ENCODE results near the gene ARAP1. TPM values are rescaled to one million over a fixed set of nuclear protein-coding genes. Genes with fewer than 3 reads are reported as not detected.
A peak's percentile ranks its signal among the peaks of the same experiment; 100 is the strongest.

Gene ARAP1
- total and polyA plus RNA-seq, 2 donors, result 36.4 to 92.2 TPM

DNA sequence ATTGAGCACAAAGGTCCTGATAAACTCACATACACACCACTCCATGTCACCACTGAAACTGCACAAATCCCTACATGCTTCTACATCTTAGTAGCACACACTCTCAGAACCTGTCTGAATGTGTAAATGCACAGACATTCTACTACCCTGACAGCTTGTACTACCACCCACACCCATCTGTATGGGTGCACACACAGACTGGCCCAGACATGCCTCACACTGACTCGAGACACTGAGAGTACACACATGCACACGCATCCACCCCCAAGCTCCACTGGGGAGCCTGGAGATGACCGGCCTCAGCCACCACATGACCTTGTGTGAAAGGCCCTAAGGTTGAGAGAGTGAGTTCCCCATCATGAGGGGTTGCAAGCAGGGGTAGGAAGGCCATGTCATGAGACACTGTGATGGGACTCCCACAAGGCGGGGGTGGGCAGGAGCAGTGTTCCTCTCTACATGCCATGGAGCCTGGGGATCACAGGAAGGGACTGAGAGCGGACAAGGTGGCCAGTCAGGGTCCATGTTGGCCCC, 28.1 kb downstream of the ARAP1 start:
- DNase-seq (ENCODE audit: low read depth in 6 of 9, low spot score in 9 of 9), result no peak
- Histone ChIP-seq H3K4me3 (ENCODE audit: low read length in 2 of 2) (no peak overlapping the region), H3K4me1 (ENCODE audit: control insufficient read depth in 2 of 2, insufficient read depth in 2 of 2, low read length in 2 of 2) (peaks cover 26 to 45% of the 10 kb centered on the region in 2 donors), H3K27me3 (ENCODE audit: control insufficient read depth in 2 of 2, insufficient read depth in 1 of 2, low read length in 1 of 2) (no peaks in the 10 kb centered on the region), H3K27ac (ENCODE audit: low read depth in 1 of 2, low read length in 1 of 2) (no peak overlapping the region), H3K9me3 (ENCODE audit: control insufficient read depth in 2 of 2, insufficient read depth in 1 of 2, low read length in 1 of 2) (no peaks in the 10 kb centered on the region), H3K36me3 (ENCODE audit: control insufficient read depth in 2 of 2, insufficient read depth in 2 of 2, low read length in 1 of 2) (peaks cover 7 to 24% of the 10 kb centered on the region in 2 donors)
- 97% methylated on average over 5 of the region's 5 CpGs for WGBS

DNA sequence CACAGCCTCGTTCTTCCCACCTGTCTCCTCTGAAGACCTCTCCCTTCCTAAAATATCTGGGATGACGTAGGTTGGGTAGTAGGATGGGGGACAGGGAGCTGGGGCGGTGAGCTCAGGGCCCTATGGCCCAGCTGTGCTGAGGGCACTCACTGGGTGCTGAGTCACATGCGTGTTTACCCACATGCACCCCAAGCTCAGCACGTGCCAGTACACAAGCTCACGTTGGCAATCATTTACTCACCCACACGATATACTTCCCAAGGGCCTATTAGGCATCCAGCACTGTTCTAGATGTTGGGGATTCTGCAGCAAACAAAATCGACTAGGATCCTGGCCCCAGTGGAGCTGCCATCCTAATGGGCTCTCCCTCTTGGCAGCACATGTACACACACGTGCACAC, 28.7 kb downstream of the ARAP1 start:
- Histone ChIP-seq H3K27ac (ENCODE audit: low read depth in 1 of 2, low read length in 1 of 2) (no peak overlapping the region), H3K4me1 (ENCODE audit: control insufficient read depth in 2 of 2, insufficient read depth in 2 of 2, low read length in 2 of 2) (peaks cover 26 to 47% of the 10 kb centered on the region in 2 donors)
- DNase-seq (ENCODE audit: low read depth in 6 of 9, low spot score in 9 of 9), result no peak

DNA sequence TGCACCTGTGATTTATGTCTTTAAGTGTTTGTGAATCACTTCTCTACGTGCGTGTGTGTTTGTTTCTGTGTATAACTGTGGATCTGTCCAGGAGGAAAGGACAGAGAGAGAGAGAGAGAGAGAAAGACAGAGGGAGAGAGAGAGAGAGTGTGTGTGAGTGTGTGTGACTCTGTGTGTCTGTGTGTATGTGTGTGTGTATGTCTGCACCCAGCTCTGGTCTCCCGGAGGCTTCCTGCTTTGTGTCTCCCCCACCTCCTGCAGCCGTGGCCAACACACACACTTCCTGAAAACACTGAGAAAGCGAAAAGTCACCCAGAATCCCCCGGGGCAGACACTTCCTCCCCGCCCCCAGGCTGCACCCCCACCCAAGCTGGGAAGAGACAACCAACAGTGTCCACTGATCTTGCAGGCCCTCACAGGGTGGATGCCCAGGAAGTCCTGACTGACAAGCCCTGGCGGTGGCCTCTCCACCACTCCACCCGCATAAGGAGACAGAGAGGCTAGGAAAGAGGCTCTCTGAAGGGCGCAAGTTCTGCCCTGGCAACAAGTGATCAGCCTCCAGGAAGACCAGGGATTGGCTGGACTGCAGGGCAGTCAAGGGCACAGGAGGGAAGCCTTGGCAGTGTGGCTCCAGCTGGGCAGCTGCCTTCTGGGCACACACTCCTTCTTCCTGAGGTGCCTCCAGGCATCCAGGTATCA, 30.0 kb downstream of the ARAP1 start:
- Histone ChIP-seq H3K4me3 (ENCODE audit: low read length in 2 of 2) (peak overlapping the region; percentile 67 to 83), H3K9me3 (ENCODE audit: control insufficient read depth in 2 of 2, insufficient read depth in 1 of 2, low read length in 1 of 2) (no peaks in the 10 kb centered on the region), H3K4me1 (ENCODE audit: control insufficient read depth in 2 of 2, insufficient read depth in 2 of 2, low read length in 2 of 2) (peaks cover 26 to 50% of the 10 kb centered on the region in 2 donors), H3K27ac (ENCODE audit: low read depth in 1 of 2, low read length in 1 of 2) (peak overlapping the region; percentile 95 to 97), H3K36me3 (ENCODE audit: control insufficient read depth in 2 of 2, insufficient read depth in 2 of 2, low read length in 1 of 2) (peaks cover 19 to 36% of the 10 kb centered on the region in 2 donors), H3K27me3 (ENCODE audit: control insufficient read depth in 2 of 2, insufficient read depth in 1 of 2, low read length in 1 of 2) (no peaks in the 10 kb centered on the region)
- DNase-seq (ENCODE audit: low read depth in 6 of 9, low spot score in 9 of 9), result peak; percentile 80 to 96 (median 90)
- 0% methylated on average over 10 of the region's 10 CpGs for WGBS

More for the DNA sequence above, 28.7 kb downstream of the ARAP1 start:
- H3K27me3 ChIP-seq (ENCODE audit: control insufficient read depth in 2 of 2, insufficient read depth in 1 of 2, low read length in 1 of 2), result no peaks in the 10 kb centered on the region
- H3K9me3 ChIP-seq (ENCODE audit: control insufficient read depth in 2 of 2, insufficient read depth in 1 of 2, low read length in 1 of 2), result no peaks in the 10 kb centered on the region
- 95% methylated on average over 9 of the region's 9 CpGs for WGBS
- H3K36me3 ChIP-seq (ENCODE audit: control insufficient read depth in 2 of 2, insufficient read depth in 2 of 2, low read length in 1 of 2), result peaks cover 12 to 29% of the 10 kb centered on the region in 2 donors
- H3K4me3 ChIP-seq (ENCODE audit: low read length in 2 of 2), result no peak overlapping the region

DNA sequence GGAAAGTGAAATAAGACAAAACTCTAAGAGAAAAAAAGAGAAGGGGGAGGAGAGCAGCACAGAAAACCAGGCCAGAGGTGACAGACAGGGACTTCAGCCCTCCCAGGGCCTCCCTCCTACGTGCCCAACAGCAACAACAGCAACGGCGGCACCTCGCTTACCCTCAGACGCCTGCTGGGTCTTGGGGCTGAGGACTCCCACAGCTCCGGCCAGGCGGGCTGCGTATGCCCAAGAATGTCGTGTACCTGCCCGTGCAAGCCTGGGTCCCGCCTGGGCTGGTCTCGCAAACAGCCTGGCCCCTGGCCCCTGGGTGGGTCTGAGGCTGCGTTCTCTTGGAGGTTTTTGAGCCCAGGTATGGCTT, 30.5 kb downstream of the ARAP1 start:
- 6% methylated on average over 13 of the region's 13 CpGs for WGBS
- peak overlapping the region; percentile 95 to 97 for H3K27ac ChIP-seq (ENCODE audit: low read depth in 1 of 2, low read length in 1 of 2)
- H3K4me3 ChIP-seq (ENCODE audit: low read length in 2 of 2), result peak overlapping the region; percentile 67 to 83
- H3K4me1 ChIP-seq (ENCODE audit: control insufficient read depth in 2 of 2, insufficient read depth in 2 of 2, low read length in 2 of 2), result peaks cover 26 to 50% of the 10 kb centered on the region in 2 donors
- H3K9me3 ChIP-seq (ENCODE audit: control insufficient read depth in 2 of 2, insufficient read depth in 1 of 2, low read length in 1 of 2), result no peaks in the 10 kb centered on the region
- H3K36me3 ChIP-seq (ENCODE audit: control insufficient read depth in 2 of 2, insufficient read depth in 2 of 2, low read length in 1 of 2), result peaks cover 23 to 39% of the 10 kb centered on the region in 2 donors
- H3K27me3 ChIP-seq (ENCODE audit: control insufficient read depth in 2 of 2, insufficient read depth in 1 of 2, low read length in 1 of 2), result no peaks in the 10 kb centered on the region
- DNase-seq (ENCODE audit: low read depth in 6 of 9, low spot score in 9 of 9), result peak in 3 of 9 donors; percentile 32 to 40 (median 34)

- Histone ChIP-seq H3K36me3 (ENCODE audit: control insufficient read depth in 2 of 2, insufficient read depth in 2 of 2, low read length in 1 of 2) (peaks cover 23 to 37% of the 10 kb centered on the region in 2 donors), H3K27me3 (ENCODE audit: control insufficient read depth in 2 of 2, insufficient read depth in 1 of 2, low read length in 1 of 2) (no peaks in the 10 kb centered on the region), H3K4me1 (ENCODE audit: control insufficient read depth in 2 of 2, insufficient read depth in 2 of 2, low read length in 2 of 2) (peaks cover 26 to 54% of the 10 kb centered on the region in 2 donors), H3K27ac (ENCODE audit: low read depth in 1 of 2, low read length in 1 of 2) (peak overlapping the region; percentile 95 to 97), H3K4me3 (ENCODE audit: low read length in 2 of 2) (peak overlapping the region; percentile 67 to 83), H3K9me3 (ENCODE audit: control insufficient read depth in 2 of 2, insufficient read depth in 1 of 2, low read length in 1 of 2) (no peaks in the 10 kb centered on the region)
- WGBS, result 27% methylated on average over 3 of the region's 3 CpGs
- DNase-seq (ENCODE audit: low read depth in 6 of 9, low spot score in 9 of 9), result no peak
These were observed 30.9 kb downstream of the ARAP1 start for GRCh38 chr11:72721276-72721675.

GRCh38 chr11:72720784-72721183, 31.4 kb downstream of the ARAP1 start:
- no peak overlapping the region for H3K27ac ChIP-seq (ENCODE audit: low read depth in 1 of 2, low read length in 1 of 2)
- H3K4me1 ChIP-seq (ENCODE audit: control insufficient read depth in 2 of 2, insufficient read depth in 2 of 2, low read length in 2 of 2), result peaks cover 26 to 55% of the 10 kb centered on the region in 2 donors
- peaks cover 19 to 33% of the 10 kb centered on the region in 2 donors for H3K36me3 ChIP-seq (ENCODE audit: control insufficient read depth in 2 of 2, insufficient read depth in 2 of 2, low read length in 1 of 2)
- H3K4me3 ChIP-seq (ENCODE audit: low read length in 2 of 2), result peak overlapping the region; percentile 67 to 83
- 96% methylated on average over 4 of the region's 4 CpGs for WGBS
- no peaks in the 10 kb centered on the region for H3K9me3 ChIP-seq (ENCODE audit: control insufficient read depth in 2 of 2, insufficient read depth in 1 of 2, low read length in 1 of 2)
- no peaks in the 10 kb centered on the region for H3K27me3 ChIP-seq (ENCODE audit: control insufficient read depth in 2 of 2, insufficient read depth in 1 of 2, low read length in 1 of 2)
- no peak for DNase-seq (ENCODE audit: low read depth in 6 of 9, low spot score in 9 of 9)

- Histone ChIP-seq H3K4me3 (ENCODE audit: low read length in 2 of 2) (peak overlapping the region in 1 of 2 donors; percentile 83), H3K4me1 (ENCODE audit: control insufficient read depth in 2 of 2, insufficient read depth in 2 of 2, low read length in 2 of 2) (peaks cover 25 to 47% of the 10 kb centered on the region in 2 donors), H3K27me3 (ENCODE audit: control insufficient read depth in 2 of 2, insufficient read depth in 1 of 2, low read length in 1 of 2) (no peaks in the 10 kb centered on the region), H3K27ac (ENCODE audit: low read depth in 1 of 2, low read length in 1 of 2) (no peak overlapping the region), H3K36me3 (ENCODE audit: control insufficient read depth in 2 of 2, insufficient read depth in 2 of 2, low read length in 1 of 2) (peaks cover 19 to 36% of the 10 kb centered on the region in 2 donors), H3K9me3 (ENCODE audit: control insufficient read depth in 2 of 2, insufficient read depth in 1 of 2, low read length in 1 of 2) (no peaks in the 10 kb centered on the region)
- WGBS, result 76% methylated on average over 3 of the region's 3 CpGs
- DNase-seq (ENCODE audit: low read depth in 6 of 9, low spot score in 9 of 9), result no peak
These were observed 32.2 kb downstream of the ARAP1 start for GRCh38 chr11:72720047-72720446.

DNA sequence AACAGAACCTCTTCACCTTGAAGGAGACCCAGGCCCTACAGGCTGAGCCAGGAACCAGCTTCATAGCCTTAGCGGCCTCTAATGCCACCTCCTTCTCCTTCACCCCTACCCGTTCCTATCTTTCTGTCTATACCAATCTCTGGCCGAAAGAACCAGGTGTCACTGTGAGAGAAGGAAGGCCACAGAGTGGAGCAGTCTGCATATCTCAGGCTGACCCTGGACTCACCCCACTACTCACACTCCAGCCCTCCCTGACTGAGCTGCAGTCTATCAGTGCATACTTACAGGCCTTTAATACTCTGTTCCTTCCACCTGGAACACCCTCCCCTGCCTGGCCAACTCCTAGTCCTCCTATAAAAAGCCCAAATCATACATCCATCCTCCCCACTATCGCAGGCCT, 32.7 kb downstream of the ARAP1 start:
- no peak for DNase-seq (ENCODE audit: low read depth in 6 of 9, low spot score in 9 of 9)
- peaks cover 24 to 46% of the 10 kb centered on the region in 2 donors for H3K4me1 ChIP-seq (ENCODE audit: control insufficient read depth in 2 of 2, insufficient read depth in 2 of 2, low read length in 2 of 2)
- WGBS, result 96% methylated on average over 4 of the region's 4 CpGs
- H3K36me3 ChIP-seq (ENCODE audit: control insufficient read depth in 2 of 2, insufficient read depth in 2 of 2, low read length in 1 of 2), result peaks cover 20 to 40% of the 10 kb centered on the region in 2 donors
- H3K4me3 ChIP-seq (ENCODE audit: low read length in 2 of 2), result no peak overlapping the region
- H3K27me3 ChIP-seq (ENCODE audit: control insufficient read depth in 2 of 2, insufficient read depth in 1 of 2, low read length in 1 of 2), result no peaks in the 10 kb centered on the region
- H3K27ac ChIP-seq (ENCODE audit: low read depth in 1 of 2, low read length in 1 of 2), result no peak overlapping the region
- no peaks in the 10 kb centered on the region for H3K9me3 ChIP-seq (ENCODE audit: control insufficient read depth in 2 of 2, insufficient read depth in 1 of 2, low read length in 1 of 2)

- Histone ChIP-seq H3K36me3 (ENCODE audit: control insufficient read depth in 2 of 2, insufficient read depth in 2 of 2, low read length in 1 of 2) (peaks cover 24 to 42% of the 10 kb centered on the region in 2 donors), H3K4me3 (ENCODE audit: low read length in 2 of 2) (no peak overlapping the region), H3K27me3 (ENCODE audit: control insufficient read depth in 2 of 2, insufficient read depth in 1 of 2, low read length in 1 of 2) (no peaks in the 10 kb centered on the region), H3K9me3 (ENCODE audit: control insufficient read depth in 2 of 2, insufficient read depth in 1 of 2, low read length in 1 of 2) (no peaks in the 10 kb centered on the region), H3K4me1 (ENCODE audit: control insufficient read depth in 2 of 2, insufficient read depth in 2 of 2, low read length in 2 of 2) (peaks cover 24 to 46% of the 10 kb centered on the region in 2 donors), H3K27ac (ENCODE audit: low read depth in 1 of 2, low read length in 1 of 2) (no peak overlapping the region)
- no peak for DNase-seq (ENCODE audit: low read depth in 6 of 9, low spot score in 9 of 9)
- WGBS, result 87% methylated on average over 2 of the region's 2 CpGs
These were observed 33.1 kb downstream of the ARAP1 start for GRCh38 chr11:72719144-72719543.

Measured in thymus (tissue), 11 donors.